Measurements from ENCODE around the gene GLS.
A peak's percentile ranks its signal among the peaks of the same experiment; 100 is the strongest.

The GLS gene

GRCh38 chr2:191008286-191008685 is 127.7 kb downstream of the GLS start:
- POLR2A ChIA-PET: interaction anchor here (1.5 kb wide), 1 partner anchor 12 kb away, joined by 3 read pairs; no protein-coding TSS in a partner anchor
- Histone ChIP-seq H3K27me3 (replicated peaks in 2 of 5; ENCODE audit: control insufficient read depth in 4 of 5, insufficient read depth in 5 of 5, low read length in 4 of 5) (no peaks in the 10 kb centered on the region), H3K27ac (ENCODE audit: insufficient read depth in 1 of 2, low read depth in 1 of 2, low read length in 2 of 2, poor library complexity in 1 of 2, severe bottlenecking in 2 of 2) (no peak overlapping the region), H3K4me3 (ENCODE audit: control insufficient read depth in 1 of 7, extremely low read depth in 1 of 7, insufficient read depth in 4 of 7, low read depth in 2 of 7, low read length in 6 of 7) (no peak overlapping the region), H3K4me1 (ENCODE audit: control extremely low read depth in 1 of 4, control insufficient read depth in 4 of 4, insufficient read depth in 4 of 4, low read length in 3 of 4) (peaks cover 6 to 20% (median 15%) of the 10 kb centered on the region in 4 experiments), H3K36me3 (ENCODE audit: control insufficient read depth in 4 of 4, insufficient read depth in 4 of 4, low read length in 3 of 4) (peaks cover 34 to 75% (median 59%) of the 10 kb centered on the region in 4 experiments), H3K9me3 (ENCODE audit: control extremely low read depth in 1 of 5, control insufficient read depth in 4 of 5, insufficient read depth in 2 of 5, low read depth in 1 of 5, low read length in 4 of 5) (peaks cover 0 to 19% (median 5%) of the 10 kb centered on the region in 5 experiments)
- DNase-seq: no peak
- CTCF ChIA-PET: interaction anchor here (0.6 to 1.7 kb wide), 5 partner anchors 11 to 227 kb away, joined by 3 to 6 read pairs (median 3); no protein-coding TSS in a partner anchor

GRCh38 chr2:191009541-191010374 is 129.1 kb downstream of the GLS start:
- CTCF ChIA-PET: no interaction called here

GRCh38 chr2:191010887-191011885 is 130.6 kb downstream of the GLS start:
- Histone ChIP-seq H3K27me3 (replicated peaks in 2 of 5; ENCODE audit: control insufficient read depth in 4 of 5, insufficient read depth in 5 of 5, low read length in 4 of 5) (no peaks in the 10 kb centered on the region), H3K9me3 (ENCODE audit: control extremely low read depth in 1 of 5, control insufficient read depth in 4 of 5, insufficient read depth in 2 of 5, low read depth in 1 of 5, low read length in 4 of 5) (peaks cover 0 to 2% (median 0%) of the 10 kb centered on the region in 5 experiments), H3K36me3 (ENCODE audit: control insufficient read depth in 4 of 4, insufficient read depth in 4 of 4, low read length in 3 of 4) (peaks cover 18 to 46% (median 34%) of the 10 kb centered on the region in 4 experiments), H3K4me1 (ENCODE audit: control extremely low read depth in 1 of 4, control insufficient read depth in 4 of 4, insufficient read depth in 4 of 4, low read length in 3 of 4) (peaks cover 16 to 33% (median 30%) of the 10 kb centered on the region in 4 experiments), H3K27ac (ENCODE audit: insufficient read depth in 1 of 2, low read depth in 1 of 2, low read length in 2 of 2, poor library complexity in 1 of 2, severe bottlenecking in 2 of 2) (no peak overlapping the region), H3K4me3 (ENCODE audit: control insufficient read depth in 1 of 7, extremely low read depth in 1 of 7, insufficient read depth in 4 of 7, low read depth in 2 of 7, low read length in 6 of 7) (no peak overlapping the region)
- WGBS (ENCODE audit: insufficient coverage): 98% methylated on average over 7 of the region's 14 CpGs
- POLR2A ChIA-PET: no interaction called here
- CTCF ChIA-PET: interaction anchor here (0.8 to 2.1 kb wide), 4 partner anchors 15 to 41 kb away, joined by 3 to 10 read pairs (median 4); no protein-coding TSS in a partner anchor
- DNase-seq: no peak

More at GRCh38 chr2:191009541-191010374, 129.1 kb downstream of the GLS start:
- H3K4me3 ChIP-seq (ENCODE audit: control insufficient read depth in 1 of 7, extremely low read depth in 1 of 7, insufficient read depth in 4 of 7, low read depth in 2 of 7, low read length in 6 of 7): no peak overlapping the region
- POLR2A ChIA-PET: no interaction called here
- WGBS (ENCODE audit: insufficient coverage): 100% methylated on average over 1 of the region's 4 CpGs
- H3K9me3 ChIP-seq (ENCODE audit: control extremely low read depth in 1 of 5, control insufficient read depth in 4 of 5, insufficient read depth in 2 of 5, low read depth in 1 of 5, low read length in 4 of 5): peaks cover 0 to 5% (median 0%) of the 10 kb centered on the region in 5 experiments
- H3K4me1 ChIP-seq (ENCODE audit: control extremely low read depth in 1 of 4, control insufficient read depth in 4 of 4, insufficient read depth in 4 of 4, low read length in 3 of 4): peaks cover 13 to 29% (median 24%) of the 10 kb centered on the region in 4 experiments
- no peaks in the 10 kb centered on the region for H3K27me3 ChIP-seq (replicated peaks in 2 of 5; ENCODE audit: control insufficient read depth in 4 of 5, insufficient read depth in 5 of 5, low read length in 4 of 5)
- H3K36me3 ChIP-seq (ENCODE audit: control insufficient read depth in 4 of 4, insufficient read depth in 4 of 4, low read length in 3 of 4): peaks cover 29 to 60% (median 46%) of the 10 kb centered on the region in 4 experiments
- H3K27ac ChIP-seq (ENCODE audit: insufficient read depth in 1 of 2, low read depth in 1 of 2, low read length in 2 of 2, poor library complexity in 1 of 2, severe bottlenecking in 2 of 2): no peak overlapping the region
- DNase-seq: no peak

GRCh38 chr2:191012346-191012745 is 131.7 kb downstream of the GLS start:
- H3K9me3 ChIP-seq (ENCODE audit: control extremely low read depth in 1 of 5, control insufficient read depth in 4 of 5, insufficient read depth in 2 of 5, low read depth in 1 of 5, low read length in 4 of 5): no peaks in the 10 kb centered on the region
- DNase-seq: no peak
- peak overlapping the region in 5 of 7 experiments; percentile 0 to 100 (median 99) for H3K4me3 ChIP-seq (ENCODE audit: control insufficient read depth in 1 of 7, extremely low read depth in 1 of 7, insufficient read depth in 4 of 7, low read depth in 2 of 7, low read length in 6 of 7)
- H3K4me1 ChIP-seq (ENCODE audit: control extremely low read depth in 1 of 4, control insufficient read depth in 4 of 4, insufficient read depth in 4 of 4, low read length in 3 of 4): peaks cover 16 to 33% (median 30%) of the 10 kb centered on the region in 4 experiments
- ChIA-PET CTCF (interaction anchor here (0.7 to 2.1 kb wide), 11 partner anchors 10 to 187 kb away, joined by 3 to 10 read pairs (median 3); no protein-coding TSS in a partner anchor), POLR2A (interaction anchor here (0.6 to 0.7 kb wide), 2 partner anchors 8 to 1404 kb away, joined by 3 read pairs; no protein-coding TSS in a partner anchor)
- WGBS (ENCODE audit: insufficient coverage): no CpG with 5 or more reads among the region's 3 CpGs
- H3K27me3 ChIP-seq (replicated peaks in 2 of 5; ENCODE audit: control insufficient read depth in 4 of 5, insufficient read depth in 5 of 5, low read length in 4 of 5): no peaks in the 10 kb centered on the region
- peaks cover 12 to 35% (median 24%) of the 10 kb centered on the region in 4 experiments for H3K36me3 ChIP-seq (ENCODE audit: control insufficient read depth in 4 of 4, insufficient read depth in 4 of 4, low read length in 3 of 4)
- H3K27ac ChIP-seq (ENCODE audit: insufficient read depth in 1 of 2, low read depth in 1 of 2, low read length in 2 of 2, poor library complexity in 1 of 2, severe bottlenecking in 2 of 2): no peak overlapping the region

- H3K27ac ChIP-seq (ENCODE audit: insufficient read depth in 1 of 2, low read depth in 1 of 2, low read length in 2 of 2, poor library complexity in 1 of 2, severe bottlenecking in 2 of 2): peak overlapping the region; percentile 82 to 93
- 48% methylated on average over 7 of the region's 14 CpGs for WGBS (ENCODE audit: insufficient coverage)
- DNase-seq: peak in 1 of 3 donors; percentile 34
- ChIA-PET CTCF (interaction anchor here (0.7 to 2.1 kb wide), 11 partner anchors 10 to 188 kb away, joined by 3 to 10 read pairs (median 3); no protein-coding TSS in a partner anchor), POLR2A (interaction anchor here (0.6 to 1.0 kb wide), 2 partner anchors 66 to 1404 kb away, joined by 3 read pairs; no protein-coding TSS in a partner anchor)
- no peaks in the 10 kb centered on the region for H3K9me3 ChIP-seq (ENCODE audit: control extremely low read depth in 1 of 5, control insufficient read depth in 4 of 5, insufficient read depth in 2 of 5, low read depth in 1 of 5, low read length in 4 of 5)
- H3K36me3 ChIP-seq (ENCODE audit: control insufficient read depth in 4 of 4, insufficient read depth in 4 of 4, low read length in 3 of 4): peaks cover 11 to 28% (median 19%) of the 10 kb centered on the region in 4 experiments
- H3K4me3 ChIP-seq (ENCODE audit: control insufficient read depth in 1 of 7, extremely low read depth in 1 of 7, insufficient read depth in 4 of 7, low read depth in 2 of 7, low read length in 6 of 7): peak overlapping the region; percentile 83 to 100 (median 98)
- peaks cover 16 to 33% (median 30%) of the 10 kb centered on the region in 4 experiments for H3K4me1 ChIP-seq (ENCODE audit: control extremely low read depth in 1 of 4, control insufficient read depth in 4 of 4, insufficient read depth in 4 of 4, low read length in 3 of 4)
- no peaks in the 10 kb centered on the region for H3K27me3 ChIP-seq (replicated peaks in 2 of 5; ENCODE audit: control insufficient read depth in 4 of 5, insufficient read depth in 5 of 5, low read length in 4 of 5)
These were observed 132.4 kb downstream of the GLS start for GRCh38 chr2:191012845-191013681.

- H3K36me3 ChIP-seq (ENCODE audit: control insufficient read depth in 4 of 4, insufficient read depth in 4 of 4, low read length in 3 of 4): peaks cover 7 to 23% (median 17%) of the 10 kb centered on the region in 4 experiments
- CTCF ChIA-PET: interaction anchor here (0.9 to 1.4 kb wide), 3 partner anchors 19 to 39 kb away, joined by 4 to 5 read pairs (median 4); no protein-coding TSS in a partner anchor
- H3K4me1 ChIP-seq (ENCODE audit: control extremely low read depth in 1 of 4, control insufficient read depth in 4 of 4, insufficient read depth in 4 of 4, low read length in 3 of 4): peaks cover 16 to 34% (median 31%) of the 10 kb centered on the region in 4 experiments
- DNase-seq: peak in 2 of 3 donors; percentile 13 to 20
- 0% methylated on average over 10 of the region's 14 CpGs for WGBS (ENCODE audit: insufficient coverage)
- POLR2A ChIA-PET: interaction anchor here (1.0 kb wide), 1 partner anchor 66 kb away, joined by 3 read pairs; no protein-coding TSS in a partner anchor
- H3K4me3 ChIP-seq (ENCODE audit: control insufficient read depth in 1 of 7, extremely low read depth in 1 of 7, insufficient read depth in 4 of 7, low read depth in 2 of 7, low read length in 6 of 7): peak overlapping the region; percentile 83 to 100 (median 98)
- H3K27ac ChIP-seq (ENCODE audit: insufficient read depth in 1 of 2, low read depth in 1 of 2, low read length in 2 of 2, poor library complexity in 1 of 2, severe bottlenecking in 2 of 2): peak overlapping the region; percentile 82 to 93
- H3K9me3 ChIP-seq (ENCODE audit: control extremely low read depth in 1 of 5, control insufficient read depth in 4 of 5, insufficient read depth in 2 of 5, low read depth in 1 of 5, low read length in 4 of 5): no peaks in the 10 kb centered on the region
- H3K27me3 ChIP-seq (replicated peaks in 2 of 5; ENCODE audit: control insufficient read depth in 4 of 5, insufficient read depth in 5 of 5, low read length in 4 of 5): no peaks in the 10 kb centered on the region
These were observed 133.0 kb downstream of the GLS start for GRCh38 chr2:191013682-191013931.
